Neutrophil (primary cell): ENCODE results near the gene GAB1.
A peak's percentile ranks its signal among the peaks of the same experiment; 100 is the strongest.

ENCODE experiments used
- H3K27ac ChIP-seq: fragments of 200-600 bp; sonication (generic); 2 replicates; pipeline ENCODE4 v1.5.1; 2016; ENCODE audit warnings: mild to moderate bottlenecking, moderate library complexity
- H3K27me3 ChIP-seq: fragments of 200-600 bp; sonication (generic); 2 replicates; pipeline ENCODE4 v1.6.0; 2016; ENCODE audit warnings: mild to moderate bottlenecking
- H3K36me3 ChIP-seq: fragments of 200-600 bp; sonication (generic); 2 replicates; pipeline ENCODE4 v1.5.1; 2017
- H3K4me1 ChIP-seq, 2 experiments: fragments of 200-600 bp in 1 of 2; sonication (generic) in 1 of 2; 1 replicate in 1 of 2; 2 replicates in 1 of 2; pipeline versions ENCODE4 v1.5.1 to v1.6.1; 2013 to 2016; ENCODE audit warnings: low read depth in 1 of 2, low read length in 1 of 2, mild to moderate bottlenecking in 1 of 2, moderate library complexity in 1 of 2; ENCODE audit not compliant: control insufficient read depth in 1 of 2, insufficient read depth in 1 of 2
- H3K4me3 ChIP-seq, 2 experiments: fragments of 200-600 bp in 1 of 2; sonication (generic) in 1 of 2; 1 replicate in 1 of 2; 2 replicates in 1 of 2; pipeline ENCODE4 v1.5.1; 2013 to 2016; ENCODE audit warnings: low read depth in 1 of 2, low read length in 1 of 2, mild to moderate bottlenecking in 1 of 2, moderate library complexity in 1 of 2
- H3K9me3 ChIP-seq: fragments of 200-600 bp; sonication (generic); 2 replicates; pipeline ENCODE4 v1.5.1; 2016
- TF ChIP-seq, protein P1 (sequence below): fragments of 200-600 bp; sonication (generic); IDR thresholded peaks from 2 replicates; pipeline ENCODE4 v1.5.1; 2016; ENCODE audit warnings: antibody characterized with exemption

Gene GAB1

GRCh38 chr4:143336781-143337599, at the start of gene GAB1:
Gene GAB1 (plus strand): TSS chr4:143336876. CDS start chr4:143337189, 313 bp downstream.
- H3K4me1 ChIP-seq: peaks cover 22 to 25% of the 10 kb centered on the region in 2 experiments
- TF ChIP-seq, protein P1, sequence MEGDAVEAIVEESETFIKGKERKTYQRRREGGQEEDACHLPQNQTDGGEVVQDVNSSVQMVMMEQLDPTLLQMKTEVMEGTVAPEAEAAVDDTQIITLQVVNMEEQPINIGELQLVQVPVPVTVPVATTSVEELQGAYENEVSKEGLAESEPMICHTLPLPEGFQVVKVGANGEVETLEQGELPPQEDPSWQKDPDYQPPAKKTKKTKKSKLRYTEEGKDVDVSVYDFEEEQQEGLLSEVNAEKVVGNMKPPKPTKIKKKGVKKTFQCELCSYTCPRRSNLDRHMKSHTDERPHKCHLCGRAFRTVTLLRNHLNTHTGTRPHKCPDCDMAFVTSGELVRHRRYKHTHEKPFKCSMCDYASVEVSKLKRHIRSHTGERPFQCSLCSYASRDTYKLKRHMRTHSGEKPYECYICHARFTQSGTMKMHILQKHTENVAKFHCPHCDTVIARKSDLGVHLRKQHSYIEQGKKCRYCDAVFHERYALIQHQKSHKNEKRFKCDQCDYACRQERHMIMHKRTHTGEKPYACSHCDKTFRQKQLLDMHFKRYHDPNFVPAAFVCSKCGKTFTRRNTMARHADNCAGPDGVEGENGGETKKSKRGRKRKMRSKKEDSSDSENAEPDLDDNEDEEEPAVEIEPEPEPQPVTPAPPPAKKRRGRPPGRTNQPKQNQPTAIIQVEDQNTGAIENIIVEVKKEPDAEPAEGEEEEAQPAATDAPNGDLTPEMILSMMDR: peak; percentile 21

DNA sequence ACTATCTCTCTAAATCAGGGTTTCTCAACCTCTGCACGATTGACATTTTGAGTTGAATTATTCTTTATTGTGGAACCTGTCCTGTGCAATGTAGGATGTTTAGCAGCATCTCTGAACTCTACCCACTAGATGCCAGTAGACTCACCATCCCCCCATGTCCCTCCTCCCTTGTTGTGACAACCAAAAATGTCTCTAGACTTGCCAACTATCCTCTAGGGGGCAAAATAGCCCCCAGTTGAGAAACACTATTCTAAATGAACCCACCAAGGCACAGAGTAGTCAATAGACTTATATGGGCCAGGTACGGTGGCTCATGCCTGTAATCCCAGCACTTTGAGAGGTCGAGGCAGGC, 49.1 kb upstream of the GAB1 start:
- Histone ChIP-seq H3K36me3 (no peaks in the 10 kb centered on the region), H3K9me3 (no peaks in the 10 kb centered on the region), H3K4me3 (no peak overlapping the region), H3K4me1 (no peaks in the 10 kb centered on the region), H3K27ac (no peak overlapping the region), H3K27me3 (no peaks in the 10 kb centered on the region)
- TF ChIP-seq, protein P1: no peak

More at GRCh38 chr4:143336781-143337599, at the start of gene GAB1:
- H3K36me3 ChIP-seq: no peaks in the 10 kb centered on the region
- peaks cover 10% of the 10 kb centered on the region for H3K27me3 ChIP-seq
- H3K27ac ChIP-seq: peak within 1 kb of the TSS; percentile 90
- peak within 1 kb of the TSS; percentile 90 to 93 for H3K4me3 ChIP-seq
- H3K9me3 ChIP-seq: no peaks in the 10 kb centered on the region

DNA sequence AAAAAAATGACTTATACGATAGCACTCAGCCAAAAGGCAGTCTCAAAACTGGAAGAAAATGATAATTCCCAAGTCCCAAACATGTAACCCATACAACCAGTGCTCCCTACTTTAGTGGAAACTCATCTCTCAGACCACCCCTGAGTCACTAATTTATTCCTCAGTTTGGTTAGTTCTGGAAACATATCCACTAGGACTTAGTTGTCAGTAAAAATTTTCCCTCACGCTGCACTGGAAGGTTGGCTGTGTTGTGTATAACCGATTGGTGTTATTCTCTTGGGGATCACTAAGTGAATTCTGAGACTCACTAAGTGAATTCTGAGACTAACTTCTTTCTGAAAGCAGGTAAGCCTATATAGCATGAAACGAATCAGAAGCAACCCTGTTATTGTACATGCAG, 48.5 kb upstream of the GAB1 start:
- H3K27ac ChIP-seq: no peak overlapping the region
- H3K4me3 ChIP-seq: no peak overlapping the region
- no peaks in the 10 kb centered on the region for H3K27me3 ChIP-seq
- no peaks in the 10 kb centered on the region for H3K4me1 ChIP-seq
- TF ChIP-seq, protein P1: no peak
- H3K9me3 ChIP-seq: no peaks in the 10 kb centered on the region
- H3K36me3 ChIP-seq: no peaks in the 10 kb centered on the region

DNA sequence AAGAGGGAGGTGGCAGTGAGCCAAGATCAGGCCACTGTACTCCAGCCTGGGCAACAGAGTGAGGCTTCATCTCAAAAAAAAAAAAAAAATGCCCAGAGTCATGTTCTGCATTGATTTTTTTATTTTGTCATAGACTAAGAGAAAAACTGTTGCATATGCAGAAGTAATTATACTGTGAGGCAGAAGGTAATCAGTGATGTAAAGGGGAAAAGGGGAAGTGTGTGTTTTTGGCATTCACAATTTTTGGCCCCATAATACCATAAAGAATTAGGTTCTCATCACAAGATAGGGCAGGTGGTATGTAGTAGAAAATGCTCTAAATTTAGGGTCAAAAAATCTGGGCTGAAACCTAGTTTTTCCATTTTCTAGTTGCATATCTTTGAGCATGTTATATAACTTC, 47.3 kb upstream of the GAB1 start:
- Histone ChIP-seq H3K4me3 (no peak overlapping the region), H3K4me1 (no peaks in the 10 kb centered on the region), H3K27ac (no peak overlapping the region), H3K36me3 (no peaks in the 10 kb centered on the region), H3K9me3 (no peaks in the 10 kb centered on the region), H3K27me3 (no peaks in the 10 kb centered on the region)
- TF ChIP-seq, protein P1: no peak

- no peaks in the 10 kb centered on the region for H3K9me3 ChIP-seq
- no peaks in the 10 kb centered on the region for H3K27me3 ChIP-seq
- TF ChIP-seq, protein P1: no peak
- no peaks in the 10 kb centered on the region for H3K36me3 ChIP-seq
- H3K4me3 ChIP-seq: no peak overlapping the region
- H3K27ac ChIP-seq: no peak overlapping the region
- H3K4me1 ChIP-seq: no peaks in the 10 kb centered on the region
Measured at GRCh38 chr4:143291314-143291713, 45.4 kb upstream of the GAB1 start.
